ENCODE data around the gene APCDD1L.

Gene APCDD1L

DNA sequence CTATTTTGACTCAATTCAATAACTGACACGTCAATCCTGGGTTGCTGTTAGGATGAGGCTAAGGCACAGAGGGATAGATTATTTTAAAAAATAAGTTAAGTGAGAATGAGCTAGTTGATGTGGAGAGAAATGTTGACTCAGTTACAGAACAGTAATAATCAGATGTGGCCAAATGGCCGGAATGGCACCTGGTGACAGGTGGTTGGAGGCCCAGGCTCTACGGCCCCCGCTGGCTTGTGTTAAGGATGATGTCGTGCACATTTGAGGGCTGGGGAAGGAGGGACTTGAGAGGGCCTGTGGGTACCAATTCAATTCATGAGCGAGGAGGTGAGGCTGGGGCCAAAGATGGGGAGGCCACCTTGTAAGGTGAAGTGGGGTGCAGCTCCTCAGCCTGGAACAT, 31.7 kb downstream of the APCDD1L start:
- Histone ChIP-seq H3K27me3 (ENCODE audit: insufficient read depth, insufficient read length) (no peaks in the 10 kb centered on the region), H3K4me3 (ENCODE audit: insufficient read length, low read depth) (no peak overlapping the region), H3K4me1 (ENCODE audit: insufficient read depth, insufficient read length) (no peaks in the 10 kb centered on the region), H3K36me3 (ENCODE audit: insufficient read depth, insufficient read length, low read length) (no peaks in the 10 kb centered on the region), H3K9ac (ENCODE audit: insufficient read length, low read depth) (no peak overlapping the region), H3K9me3 (ENCODE audit: insufficient read depth, low read length) (peaks cover 48% of the 10 kb centered on the region)
- TF ChIP-seq YY1 (IDR thresholded peaks at IDR 0.05; ENCODE audit: insufficient read depth, insufficient read length) (no peak), ZNF274 (IDR thresholded peaks at IDR 0.05; ENCODE audit: low read depth, low read length) (no peak), SUZ12 (IDR thresholded peaks at IDR 0.05; ENCODE audit: extremely low read depth, insufficient read depth, insufficient read length) (no peak)
- no peak for DNase-seq (ENCODE audit: low read depth, low spot score)

DNA sequence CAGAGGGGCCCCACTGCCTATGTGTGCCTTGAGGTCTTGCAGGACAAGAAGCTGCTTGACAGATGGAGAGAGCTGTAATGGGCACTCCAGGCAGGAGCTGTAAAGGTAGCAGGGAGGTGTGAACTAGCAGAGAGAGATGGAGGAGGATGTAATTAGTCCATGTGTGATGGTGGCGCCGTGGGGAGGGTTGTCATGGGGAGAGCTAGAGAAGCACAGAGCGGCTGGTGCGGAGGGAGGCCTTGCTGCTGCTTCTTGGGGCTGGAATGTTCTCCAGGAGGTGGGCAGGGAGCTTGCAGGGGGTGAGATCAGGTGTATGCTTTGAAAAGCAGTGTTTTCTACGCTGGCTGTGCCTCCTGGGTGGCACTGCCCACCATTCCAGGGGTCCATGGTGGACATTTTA, 32.1 kb downstream of the APCDD1L start:
- Histone ChIP-seq H3K27me3 (ENCODE audit: insufficient read depth, insufficient read length) (no peaks in the 10 kb centered on the region), H3K4me1 (ENCODE audit: insufficient read depth, insufficient read length) (no peaks in the 10 kb centered on the region), H3K36me3 (ENCODE audit: insufficient read depth, insufficient read length, low read length) (no peaks in the 10 kb centered on the region), H3K4me3 (ENCODE audit: insufficient read length, low read depth) (no peak overlapping the region), H3K9me3 (ENCODE audit: insufficient read depth, low read length) (peaks cover 48% of the 10 kb centered on the region), H3K9ac (ENCODE audit: insufficient read length, low read depth) (no peak overlapping the region)
- TF ChIP-seq YY1 (IDR thresholded peaks at IDR 0.05; ENCODE audit: insufficient read depth, insufficient read length): no peak
- TF ChIP-seq ZNF274 (IDR thresholded peaks at IDR 0.05; ENCODE audit: low read depth, low read length): no peak
- no peak for TF ChIP-seq SUZ12 (IDR thresholded peaks at IDR 0.05; ENCODE audit: extremely low read depth, insufficient read depth, insufficient read length)
- DNase-seq (ENCODE audit: low read depth, low spot score): no peak

DNA sequence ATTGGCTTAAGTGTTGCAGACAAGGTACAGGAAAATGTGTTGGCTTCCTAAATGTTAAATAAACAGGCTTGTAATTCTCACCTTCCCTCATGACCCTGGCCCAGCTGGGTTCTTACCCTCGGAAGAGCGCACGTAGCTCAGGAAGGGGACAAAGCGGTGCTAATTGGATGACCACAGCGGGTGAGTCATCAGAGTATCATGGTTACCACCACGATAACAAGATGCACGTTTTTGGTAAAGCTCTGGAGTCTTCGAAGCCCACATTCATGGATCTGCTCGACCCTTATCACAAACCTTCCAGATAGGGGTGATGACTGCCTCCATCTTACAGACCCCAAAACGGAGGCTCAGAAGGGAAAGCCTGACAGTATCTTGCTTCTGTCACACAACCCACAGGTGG, 32.8 kb downstream of the APCDD1L start:
- Histone ChIP-seq H3K36me3 (ENCODE audit: insufficient read depth, insufficient read length, low read length) (no peaks in the 10 kb centered on the region), H3K4me3 (ENCODE audit: insufficient read length, low read depth) (no peak overlapping the region), H3K9me3 (ENCODE audit: insufficient read depth, low read length) (peaks cover 48% of the 10 kb centered on the region), H3K4me1 (ENCODE audit: insufficient read depth, insufficient read length) (no peaks in the 10 kb centered on the region), H3K9ac (ENCODE audit: insufficient read length, low read depth) (no peak overlapping the region), H3K27me3 (ENCODE audit: insufficient read depth, insufficient read length) (no peaks in the 10 kb centered on the region)
- TF ChIP-seq SUZ12 (IDR thresholded peaks at IDR 0.05; ENCODE audit: extremely low read depth, insufficient read depth, insufficient read length) (no peak), YY1 (IDR thresholded peaks at IDR 0.05; ENCODE audit: insufficient read depth, insufficient read length) (no peak), ZNF274 (IDR thresholded peaks at IDR 0.05; ENCODE audit: low read depth, low read length) (no peak)
- no peak for DNase-seq (ENCODE audit: low read depth, low spot score)

DNA sequence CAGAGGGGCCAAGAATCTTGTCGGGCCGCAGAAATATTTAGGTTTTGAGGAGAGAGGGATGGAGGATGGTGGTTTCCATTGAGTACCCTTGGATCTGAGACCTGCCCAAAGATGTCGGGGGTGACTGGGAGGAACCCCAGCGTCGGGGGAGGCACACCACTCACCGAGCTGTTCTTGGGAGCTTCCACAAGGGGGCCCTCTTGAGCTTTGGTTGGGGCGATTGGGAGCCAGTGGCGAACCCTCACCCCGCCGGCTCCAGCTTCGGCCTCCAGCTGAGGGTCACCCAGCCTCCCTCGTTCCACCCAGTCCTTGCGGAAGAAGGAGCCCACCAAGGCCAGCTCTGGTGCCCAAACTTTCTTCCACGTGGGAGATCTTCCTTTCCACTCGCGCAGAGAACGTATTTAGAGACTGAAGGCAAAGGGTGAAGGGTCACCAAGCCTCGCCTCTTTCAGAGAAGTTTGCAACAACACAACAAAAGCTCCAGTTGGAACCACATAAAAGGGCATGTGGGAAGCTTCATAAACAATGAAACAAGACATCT, 33.6 kb downstream of the APCDD1L start:
- Histone ChIP-seq H3K9ac (ENCODE audit: insufficient read length, low read depth) (no peak overlapping the region), H3K27me3 (ENCODE audit: insufficient read depth, insufficient read length) (no peaks in the 10 kb centered on the region), H3K36me3 (ENCODE audit: insufficient read depth, insufficient read length, low read length) (no peaks in the 10 kb centered on the region), H3K9me3 (ENCODE audit: insufficient read depth, low read length) (peaks cover 43% of the 10 kb centered on the region), H3K4me1 (ENCODE audit: insufficient read depth, insufficient read length) (no peaks in the 10 kb centered on the region), H3K4me3 (ENCODE audit: insufficient read length, low read depth) (no peak overlapping the region)
- DNase-seq (ENCODE audit: low read depth, low spot score): peak; percentile 50
- TF ChIP-seq SUZ12 (IDR thresholded peaks at IDR 0.05; ENCODE audit: extremely low read depth, insufficient read depth, insufficient read length): no peak
- TF ChIP-seq YY1 (IDR thresholded peaks at IDR 0.05; ENCODE audit: insufficient read depth, insufficient read length): no peak
- no peak for TF ChIP-seq ZNF274 (IDR thresholded peaks at IDR 0.05; ENCODE audit: low read depth, low read length)

DNA sequence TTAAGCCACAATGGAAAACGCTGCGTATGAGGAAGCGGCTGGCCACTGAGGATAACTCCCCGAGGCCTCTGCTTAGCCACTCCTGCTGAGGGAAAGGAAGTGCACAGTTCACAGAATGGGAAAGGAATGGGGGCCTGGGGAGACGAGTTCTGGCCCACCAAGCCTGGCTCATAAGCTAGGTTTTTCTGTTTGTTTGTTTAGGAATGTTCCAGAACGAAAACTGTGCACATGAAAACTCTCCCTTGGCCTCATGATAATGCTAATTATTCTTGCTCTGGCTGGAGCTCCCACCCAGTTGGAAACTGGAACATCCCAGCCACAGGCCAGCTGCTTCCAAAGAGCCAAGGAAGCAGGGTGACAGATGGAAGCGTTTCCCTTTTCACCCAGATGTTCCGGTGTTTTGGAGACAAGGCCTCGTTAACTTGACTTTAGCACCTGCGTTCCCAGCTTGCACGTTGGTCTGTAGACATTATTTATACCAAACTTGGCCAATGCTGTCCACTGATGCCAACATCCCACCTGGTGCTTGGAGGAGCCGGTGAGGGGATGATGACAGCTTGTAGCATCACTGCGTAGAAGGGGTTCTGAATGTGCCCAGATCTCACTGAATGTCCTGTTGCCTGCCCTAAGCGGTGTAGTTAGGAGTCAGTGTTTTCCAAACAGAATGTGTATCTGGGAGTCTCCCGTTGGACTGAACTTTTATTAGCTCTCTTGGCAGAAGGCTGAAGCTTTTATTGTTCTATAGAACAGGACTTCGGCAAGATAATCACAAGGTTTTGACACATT, 34.5 kb downstream of the APCDD1L start:
- Histone ChIP-seq H3K9me3 (ENCODE audit: insufficient read depth, low read length) (peaks cover 34% of the 10 kb centered on the region), H3K4me1 (ENCODE audit: insufficient read depth, insufficient read length) (no peaks in the 10 kb centered on the region), H3K27me3 (ENCODE audit: insufficient read depth, insufficient read length) (no peaks in the 10 kb centered on the region), H3K4me3 (ENCODE audit: insufficient read length, low read depth) (no peak overlapping the region), H3K9ac (ENCODE audit: insufficient read length, low read depth) (no peak overlapping the region), H3K36me3 (ENCODE audit: insufficient read depth, insufficient read length, low read length) (no peaks in the 10 kb centered on the region)
- TF ChIP-seq ZNF274 (IDR thresholded peaks at IDR 0.05; ENCODE audit: low read depth, low read length) (no peak), YY1 (IDR thresholded peaks at IDR 0.05; ENCODE audit: insufficient read depth, insufficient read length) (no peak), SUZ12 (IDR thresholded peaks at IDR 0.05; ENCODE audit: extremely low read depth, insufficient read depth, insufficient read length) (no peak)
- DNase-seq (ENCODE audit: low read depth, low spot score): no peak

DNA sequence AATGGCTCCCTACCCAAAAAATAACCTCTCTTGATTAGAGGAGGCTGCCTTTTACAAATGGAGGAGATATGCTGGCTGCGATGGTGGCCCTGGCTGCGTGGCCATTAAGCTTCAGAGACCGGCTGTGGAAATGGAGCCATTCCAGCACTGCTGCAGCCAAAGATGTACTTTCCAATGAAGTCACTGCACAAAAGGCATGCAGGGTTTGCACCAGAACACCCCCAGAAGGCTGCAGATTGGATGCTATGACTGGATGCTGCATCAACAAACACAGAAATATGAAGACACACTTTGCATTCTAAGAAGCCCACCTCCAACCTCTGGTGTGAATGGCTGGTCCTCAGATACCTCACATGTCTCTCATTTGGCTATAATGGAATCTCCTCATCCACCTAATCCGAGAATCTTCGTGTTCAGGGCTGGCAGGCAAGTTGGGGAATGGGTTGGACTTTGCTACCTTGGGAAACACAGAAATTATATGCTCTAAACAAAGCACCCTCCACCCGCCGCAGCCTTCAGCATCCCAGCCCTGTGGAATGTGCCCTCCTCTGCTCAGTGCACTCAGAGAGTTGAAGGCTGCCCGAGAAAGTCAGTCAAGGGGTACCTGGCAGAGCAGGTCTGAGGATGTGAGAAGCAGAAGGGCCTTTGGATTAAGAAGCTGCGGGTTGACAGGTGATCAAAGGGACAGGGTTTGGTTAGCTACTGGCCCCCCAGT, 35.3 kb downstream of the APCDD1L start:
- no peak overlapping the region for H3K9ac ChIP-seq (ENCODE audit: insufficient read length, low read depth)
- no peaks in the 10 kb centered on the region for H3K4me1 ChIP-seq (ENCODE audit: insufficient read depth, insufficient read length)
- H3K36me3 ChIP-seq (ENCODE audit: insufficient read depth, insufficient read length, low read length): no peaks in the 10 kb centered on the region
- DNase-seq (ENCODE audit: low read depth, low spot score): no peak
- peaks cover 26% of the 10 kb centered on the region for H3K9me3 ChIP-seq (ENCODE audit: insufficient read depth, low read length)
- H3K27me3 ChIP-seq (ENCODE audit: insufficient read depth, insufficient read length): no peaks in the 10 kb centered on the region
- TF ChIP-seq YY1 (IDR thresholded peaks at IDR 0.05; ENCODE audit: insufficient read depth, insufficient read length): no peak
- TF ChIP-seq ZNF274 (IDR thresholded peaks at IDR 0.05; ENCODE audit: low read depth, low read length): no peak
- no peak for TF ChIP-seq SUZ12 (IDR thresholded peaks at IDR 0.05; ENCODE audit: extremely low read depth, insufficient read depth, insufficient read length)
- no peak overlapping the region for H3K4me3 ChIP-seq (ENCODE audit: insufficient read length, low read depth)
